HG03175 (cell line): Measurements from ENCODE around the gene FAIM.
"Not testable (repeated sequence)": the region's sequence is repeated elsewhere in the genome, so short reads cannot be mapped to it uniquely, and the experiment has no call there.

Experiments
- ATAC-seq: cut with Tn5 transposase; IDR thresholded peaks from one replicate; pipeline ENCODE4 v1.9.1; 2021; ENCODE audit warnings: mild to moderate bottlenecking, moderate library complexity; ENCODE audit not compliant: unreplicated experiment

Gene FAIM

DNA sequence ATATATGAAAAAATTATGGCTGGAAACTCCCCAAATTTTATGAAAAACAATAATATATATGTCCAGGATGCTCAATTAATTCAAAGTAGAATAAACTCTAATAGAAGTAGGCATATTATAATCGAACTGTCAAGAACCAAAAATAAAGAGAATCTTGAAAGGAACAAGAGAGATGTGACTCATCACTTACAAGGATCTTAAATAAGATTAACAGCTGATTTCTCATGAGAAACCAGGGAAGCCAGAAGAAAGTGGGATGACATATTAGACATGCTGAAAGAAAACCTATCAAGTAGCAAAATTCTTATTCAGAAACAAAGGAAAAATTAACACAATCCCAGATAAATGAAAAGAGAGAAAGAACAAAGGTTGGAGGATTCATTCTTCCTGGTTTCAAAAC lies 66.8 kb downstream of the FAIM start:
- ATAC-seq: no peak

DNA sequence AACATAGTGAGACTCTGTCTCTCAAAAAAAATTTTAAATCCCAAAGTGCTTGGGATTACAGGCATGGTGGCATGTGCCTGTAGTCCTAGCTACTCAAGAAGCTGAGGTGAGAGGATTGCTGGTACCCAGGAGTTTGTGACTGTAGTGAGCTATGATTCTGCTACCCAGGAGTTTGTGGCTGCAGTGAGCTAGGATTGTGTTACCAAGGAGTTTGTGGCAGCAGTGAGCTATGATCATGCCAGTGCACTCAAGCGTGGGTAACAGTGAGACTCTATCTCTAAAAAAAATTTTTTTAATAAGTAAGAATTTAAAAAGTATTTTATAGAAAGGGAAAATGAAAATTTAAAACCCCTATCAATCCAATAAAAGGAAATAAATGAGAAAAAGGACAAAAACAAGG lies 69.5 kb downstream of the FAIM start:
- no peak for ATAC-seq

DNA sequence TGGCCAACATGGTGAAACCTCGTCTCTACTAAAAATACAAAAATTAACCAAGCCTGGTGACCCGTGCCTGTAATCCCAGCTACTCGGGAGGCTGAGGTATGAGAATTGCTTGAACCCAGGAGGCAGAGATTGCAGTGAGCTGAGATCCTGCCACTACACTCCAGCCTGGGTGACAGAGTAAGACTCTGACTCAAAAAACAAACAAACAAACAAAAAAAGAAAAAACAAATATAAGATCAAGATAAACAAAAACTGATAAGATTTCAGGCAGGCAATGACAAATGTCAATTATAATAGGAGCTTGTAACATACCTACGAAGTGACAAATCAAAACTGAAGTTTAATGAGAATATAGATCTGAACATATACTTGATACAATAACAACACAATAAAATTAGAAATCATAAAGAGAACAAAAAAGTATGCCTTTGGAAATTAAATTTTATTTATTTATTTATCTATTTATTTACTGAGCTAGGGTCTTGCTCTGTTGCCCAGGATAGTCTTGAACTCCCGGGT lies 70.4 kb downstream of the FAIM start:
- no peak for ATAC-seq

DNA sequence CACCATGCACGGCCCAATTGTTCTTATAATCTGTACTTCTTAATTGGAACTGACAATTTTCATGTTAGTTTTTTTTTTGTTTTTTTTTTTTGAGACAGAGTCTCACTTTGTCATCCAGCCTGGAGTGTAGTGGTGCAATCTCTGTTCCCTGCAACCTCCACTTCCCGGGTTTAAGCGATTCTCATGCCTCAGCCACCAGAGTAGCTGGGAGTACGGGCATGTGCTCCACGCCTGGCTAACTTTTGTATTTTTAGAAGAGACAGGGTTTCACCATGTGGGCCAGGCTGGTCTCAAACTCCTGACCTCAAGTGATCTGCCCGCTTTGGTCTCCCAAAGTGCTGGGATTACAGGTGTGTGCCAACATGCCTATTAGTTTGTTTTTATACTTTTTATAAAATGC lies 72.4 kb downstream of the FAIM start:
- not testable (repeated sequence) for ATAC-seq

DNA sequence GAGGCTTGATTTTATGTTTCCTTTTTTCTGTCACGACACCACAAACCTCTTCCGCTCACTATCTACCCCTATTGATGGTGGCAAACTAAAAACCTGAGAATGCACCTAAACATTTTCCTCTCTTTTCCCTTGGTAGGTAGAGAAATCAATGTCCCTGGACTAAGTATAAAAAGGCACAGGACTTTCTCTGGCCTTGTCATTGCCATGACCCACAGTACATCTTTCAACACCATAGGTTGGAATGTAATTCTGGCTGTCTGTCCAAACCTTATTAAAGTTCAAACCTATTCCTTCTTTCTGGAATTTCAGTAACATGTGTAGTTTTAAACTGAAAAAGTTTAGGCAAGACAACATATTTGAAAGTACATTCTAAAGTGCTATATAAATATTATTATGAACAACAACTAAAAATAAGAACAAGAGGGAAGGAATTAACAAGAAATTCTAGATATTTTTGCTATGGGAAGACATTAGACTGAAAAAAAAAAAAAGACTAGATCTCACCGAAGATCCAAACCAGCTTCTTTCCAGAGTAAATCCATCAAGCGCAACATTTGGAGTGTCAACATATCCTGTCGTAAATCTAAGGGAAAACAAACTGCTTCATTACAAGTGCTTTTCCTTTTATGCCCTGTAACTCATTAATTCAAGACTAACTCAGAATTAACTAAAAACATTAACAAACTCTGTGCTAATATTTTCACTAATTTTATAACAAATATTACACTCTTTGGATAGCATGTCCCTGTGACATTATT lies 73.1 kb downstream of the FAIM start:
- ATAC-seq: no peak

DNA sequence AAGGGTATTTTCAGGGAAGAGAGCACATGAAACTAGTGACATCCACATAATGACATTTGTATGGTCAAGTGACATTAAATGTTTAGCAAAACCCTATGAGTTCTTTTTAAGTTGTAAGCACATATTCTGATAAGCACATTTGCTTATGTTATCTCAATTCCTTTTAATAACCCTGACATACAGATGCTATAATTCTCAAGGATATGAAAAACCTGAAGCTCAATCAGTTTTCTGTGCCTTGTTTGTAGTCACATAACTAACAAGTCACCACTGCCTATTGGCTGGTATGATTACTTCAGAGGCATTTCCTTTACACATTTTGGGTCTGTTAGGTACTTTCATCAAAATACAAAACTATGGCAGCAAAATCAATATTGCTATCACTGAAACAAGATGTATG lies 74.1 kb downstream of the FAIM start:
- ATAC-seq: no peak
